ENCODE measurements around the gene TFB1M. TPM values are rescaled to one million over a fixed set of nuclear protein-coding genes. Genes with fewer than 3 reads are reported as not detected.
"Not testable (repeated sequence)": the region's sequence is repeated elsewhere in the genome, so short reads cannot be mapped to it uniquely, and the experiment has no call there.

Gene TFB1M
- total RNA-seq, 1 donor from 2014 or later, result 19.1 TPM

- H3K4me1 Mint-ChIP-seq (ENCODE audit: unreplicated experiment), result no peaks in the 10 kb centered on the region
- H3K4me3 Mint-ChIP-seq (ENCODE audit: unreplicated experiment), result no peak overlapping the region
- DNase-seq (ENCODE audit: extremely low spot score, unreplicated experiment), result no peak
- no peak for TF ChIP-seq CTCF (IDR thresholded peaks at IDR 0.05)
- no peak overlapping the region for H3K27ac Mint-ChIP-seq (ENCODE audit: unreplicated experiment)
- no peaks in the 10 kb centered on the region for H3K27me3 Mint-ChIP-seq (ENCODE audit: unreplicated experiment)
- peaks cover 4% of the 10 kb centered on the region for H3K36me3 Mint-ChIP-seq (ENCODE audit: unreplicated experiment)
- H3K9me3 Mint-ChIP-seq (ENCODE audit: unreplicated experiment), result peaks cover 29% of the 10 kb centered on the region
These were observed 30.2 kb upstream of the TFB1M start for GRCh38 chr6:155344341-155345006.

DNA sequence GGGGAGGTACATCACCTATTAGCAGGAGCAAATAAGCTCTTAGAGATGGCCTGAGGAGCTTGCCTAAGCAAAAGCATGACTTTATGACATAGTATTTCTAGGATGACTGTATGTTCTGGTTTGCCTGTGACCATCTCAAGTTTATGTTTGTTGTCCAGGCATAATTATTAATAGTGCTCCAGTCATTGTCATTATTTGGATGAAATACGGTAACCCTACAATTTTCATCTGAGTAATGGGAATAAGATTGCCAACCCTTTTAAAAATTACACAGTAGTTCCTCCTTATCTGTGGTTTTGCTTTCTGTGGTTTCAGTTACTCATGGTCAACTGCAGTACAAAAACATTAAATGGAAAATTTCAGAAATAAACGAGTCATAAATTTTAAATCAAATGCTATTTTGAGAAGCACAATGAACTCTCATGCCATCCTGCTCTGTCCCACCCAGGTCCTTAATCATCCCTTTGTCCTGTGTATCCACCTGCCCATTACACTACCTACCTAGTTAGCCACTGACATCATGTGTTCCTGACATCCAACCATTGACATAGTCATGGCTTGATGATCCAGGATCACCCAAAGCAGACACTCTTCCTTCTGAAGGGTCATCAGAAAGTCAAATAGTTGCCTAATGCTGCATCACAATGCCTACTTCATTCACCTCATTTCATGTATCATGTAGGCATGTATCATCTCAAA lies 27.0 kb upstream of the TFB1M start:
- Mint-ChIP-seq H3K36me3 (ENCODE audit: unreplicated experiment) (peaks cover 4% of the 10 kb centered on the region), H3K4me1 (ENCODE audit: unreplicated experiment) (no peaks in the 10 kb centered on the region), H3K4me3 (ENCODE audit: unreplicated experiment) (no peak overlapping the region), H3K9me3 (ENCODE audit: unreplicated experiment) (peaks cover 36% of the 10 kb centered on the region), H3K27ac (ENCODE audit: unreplicated experiment) (no peak overlapping the region), H3K27me3 (ENCODE audit: unreplicated experiment) (no peaks in the 10 kb centered on the region)
- DNase-seq (ENCODE audit: extremely low spot score, unreplicated experiment), result no peak
- TF ChIP-seq CTCF (IDR thresholded peaks at IDR 0.05), result no peak

DNA sequence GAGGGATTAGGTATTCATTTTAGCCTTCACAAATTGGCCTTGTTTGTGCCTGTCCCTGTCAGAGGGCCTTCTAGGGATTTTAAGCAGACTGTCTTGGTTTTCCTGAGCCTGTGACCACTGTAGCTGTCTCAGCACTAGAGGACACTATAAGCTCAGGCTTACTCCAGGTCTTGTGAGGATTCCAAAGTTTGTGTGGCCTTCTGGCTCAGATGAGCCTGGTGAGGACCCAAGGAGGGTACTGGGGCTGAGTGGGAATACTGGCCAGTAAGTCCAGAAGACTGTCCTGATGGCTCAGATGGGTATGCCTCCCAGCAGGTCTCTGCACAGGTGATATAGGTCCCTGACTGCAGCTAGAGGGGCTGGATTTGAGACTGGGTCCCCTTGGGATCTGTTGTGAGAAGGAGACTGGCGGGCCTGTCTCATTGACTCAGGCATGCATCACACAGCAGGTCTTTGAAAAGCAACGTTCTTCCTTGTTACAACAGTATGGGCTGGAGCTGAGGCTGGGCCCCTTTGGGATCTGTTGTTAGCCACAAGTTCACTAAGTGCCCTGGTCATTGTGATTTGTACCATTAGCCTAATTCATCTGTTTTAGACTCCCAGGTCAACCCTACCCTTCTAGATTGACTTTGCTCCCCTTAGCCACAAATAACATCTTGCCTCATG lies 26.3 kb upstream of the TFB1M start:
- no peak for TF ChIP-seq CTCF (IDR thresholded peaks at IDR 0.05)
- DNase-seq (ENCODE audit: extremely low spot score, unreplicated experiment), result no peak
- Mint-ChIP-seq H3K27me3 (ENCODE audit: unreplicated experiment) (no peaks in the 10 kb centered on the region), H3K4me1 (ENCODE audit: unreplicated experiment) (no peaks in the 10 kb centered on the region), H3K27ac (ENCODE audit: unreplicated experiment) (no peak overlapping the region), H3K4me3 (ENCODE audit: unreplicated experiment) (no peak overlapping the region), H3K36me3 (ENCODE audit: unreplicated experiment) (peaks cover 4% of the 10 kb centered on the region), H3K9me3 (ENCODE audit: unreplicated experiment) (peaks cover 37% of the 10 kb centered on the region)

DNA sequence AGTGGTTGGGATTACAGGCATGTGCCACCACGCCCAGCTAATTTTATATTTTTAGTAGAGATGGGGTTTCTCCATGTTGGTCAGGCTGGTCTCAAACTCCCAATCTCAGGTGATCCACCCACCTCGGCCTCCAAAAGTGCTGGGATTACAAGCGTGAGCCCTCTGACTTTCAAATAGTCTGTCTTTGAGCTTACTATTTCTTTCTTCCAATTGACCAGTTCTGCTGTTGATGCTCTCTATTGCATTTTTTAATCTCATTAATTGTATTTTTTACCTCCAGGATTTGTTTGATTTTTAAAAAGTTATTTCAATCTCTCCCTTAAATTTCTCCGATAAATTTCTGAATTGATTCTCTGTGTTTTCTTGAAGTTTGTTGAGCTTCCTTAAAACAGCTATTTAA lies 25.6 kb upstream of the TFB1M start:
- H3K27me3 Mint-ChIP-seq (ENCODE audit: unreplicated experiment); H3K4me1 Mint-ChIP-seq (ENCODE audit: unreplicated experiment); H3K27ac Mint-ChIP-seq (ENCODE audit: unreplicated experiment); H3K36me3 Mint-ChIP-seq (ENCODE audit: unreplicated experiment); H3K4me3 Mint-ChIP-seq (ENCODE audit: unreplicated experiment); DNase-seq (ENCODE audit: extremely low spot score, unreplicated experiment): not testable (repeated sequence)
- peaks cover 35% of the 10 kb centered on the region for H3K9me3 Mint-ChIP-seq (ENCODE audit: unreplicated experiment)

DNA sequence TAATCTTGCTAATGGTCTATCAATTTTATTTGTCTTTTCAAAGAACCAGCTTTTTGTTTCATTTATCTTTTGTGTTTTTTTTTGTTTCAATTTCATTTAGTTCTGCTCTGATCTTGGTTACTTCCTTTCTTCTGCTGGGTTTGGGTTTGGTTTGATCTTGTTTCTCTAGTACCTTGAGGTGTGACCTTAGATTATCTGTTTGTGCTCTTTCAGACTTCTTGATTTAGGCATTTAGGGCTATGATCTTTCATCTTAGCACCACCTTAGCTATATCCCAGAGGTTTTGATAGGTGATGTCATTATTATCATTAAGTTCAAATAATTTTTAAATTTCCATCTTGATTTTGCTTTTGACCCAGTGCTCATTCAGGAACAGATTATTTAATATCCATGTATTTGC lies 24.0 kb upstream of the TFB1M start:
- H3K4me3 Mint-ChIP-seq (ENCODE audit: unreplicated experiment), result not testable (repeated sequence)

GRCh38 chr6:155335265-155335664 lies 21.0 kb upstream of the TFB1M start:
- peaks cover 30% of the 10 kb centered on the region for H3K9me3 Mint-ChIP-seq (ENCODE audit: unreplicated experiment)
- no peaks in the 10 kb centered on the region for H3K27me3 Mint-ChIP-seq (ENCODE audit: unreplicated experiment)
- TF ChIP-seq CTCF (IDR thresholded peaks at IDR 0.05), result no peak
- no peak overlapping the region for H3K27ac Mint-ChIP-seq (ENCODE audit: unreplicated experiment)
- H3K4me1 Mint-ChIP-seq (ENCODE audit: unreplicated experiment), result peaks cover 10% of the 10 kb centered on the region
- H3K4me3 Mint-ChIP-seq (ENCODE audit: unreplicated experiment), result no peak overlapping the region
- peaks cover 3% of the 10 kb centered on the region for H3K36me3 Mint-ChIP-seq (ENCODE audit: unreplicated experiment)
- DNase-seq (ENCODE audit: extremely low spot score, unreplicated experiment), result no peak

More for the DNA sequence above, 24.0 kb upstream of the TFB1M start:
- H3K9me3 Mint-ChIP-seq (ENCODE audit: unreplicated experiment), result peaks cover 35% of the 10 kb centered on the region
- not testable (repeated sequence) for H3K36me3 Mint-ChIP-seq (ENCODE audit: unreplicated experiment); H3K4me1 Mint-ChIP-seq (ENCODE audit: unreplicated experiment); H3K27ac Mint-ChIP-seq (ENCODE audit: unreplicated experiment); DNase-seq (ENCODE audit: extremely low spot score, unreplicated experiment); H3K27me3 Mint-ChIP-seq (ENCODE audit: unreplicated experiment)

DNA sequence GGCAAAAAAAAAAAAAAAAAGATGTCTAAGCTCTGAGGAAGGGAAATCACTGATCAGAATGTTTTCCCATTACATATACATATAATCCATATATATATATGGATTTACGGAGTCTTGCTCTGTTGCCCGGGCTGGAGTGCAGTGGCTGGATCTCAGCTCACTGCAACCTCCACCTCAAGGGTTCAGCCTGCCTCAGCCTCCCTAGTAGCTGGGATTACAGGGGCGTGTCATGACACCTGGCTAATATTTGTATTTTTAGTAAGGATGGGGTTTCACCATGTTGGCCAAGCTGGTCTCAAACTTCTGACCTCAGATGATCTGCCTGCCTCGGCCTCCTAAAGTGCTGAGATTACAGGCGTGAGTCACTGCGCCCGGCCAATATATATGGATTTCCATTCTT lies 19.8 kb upstream of the TFB1M start:
- H3K27ac Mint-ChIP-seq (ENCODE audit: unreplicated experiment); DNase-seq (ENCODE audit: extremely low spot score, unreplicated experiment); H3K36me3 Mint-ChIP-seq (ENCODE audit: unreplicated experiment); H3K27me3 Mint-ChIP-seq (ENCODE audit: unreplicated experiment); H3K4me3 Mint-ChIP-seq (ENCODE audit: unreplicated experiment): not testable (repeated sequence)
- Mint-ChIP-seq H3K9me3 (ENCODE audit: unreplicated experiment) (peaks cover 23% of the 10 kb centered on the region), H3K4me1 (ENCODE audit: unreplicated experiment) (peaks cover 10% of the 10 kb centered on the region)
